Spleen (tissue), 11 donors: ENCODE results near the gene CECR2. TPM values are rescaled to one million over a fixed set of nuclear protein-coding genes. Genes with fewer than 3 reads are reported as not detected.

Source experiments
- DNase-seq: peaks from one replicate; pipeline ENCODE4 v3.0.0-alpha.2; 2020
- H3K27ac ChIP-seq, 8 donors: fragments of 200-600 bp; sonication (generic) in 7 of 8; 1 replicate in 4 of 8; 2 replicates in 4 of 8; pipeline versions ENCODE4 v1.5.0 to v1.8.0; 2016 to 2021; ENCODE audit warnings: inconsistent platforms in 4 of 8, mild to moderate bottlenecking in 4 of 8, moderate library complexity in 1 of 8
- H3K27me3 ChIP-seq, 7 donors: fragments of 200-600 bp; sonication (generic) in 6 of 7; replicated peaks in 1 of 7; 1 replicate in 4 of 7; 2 replicates in 3 of 7; pipeline versions ENCODE4 v1.5.0 to v1.8.0; 2016 to 2021; ENCODE audit warnings: inconsistent platforms in 3 of 7, mild to moderate bottlenecking in 1 of 7
- H3K36me3 ChIP-seq, 6 donors: fragments of 200-600 bp; sonication (generic) in 5 of 6; 1 replicate in 4 of 6; 2 replicates in 2 of 6; pipeline versions ENCODE4 v1.5.0 to v1.8.0; 2016 to 2021; ENCODE audit warnings: inconsistent platforms in 2 of 6
- H3K4me1 ChIP-seq, 6 donors: fragments of 200-600 bp; sonication (generic) in 5 of 6; 1 replicate in 3 of 6; 2 replicates in 3 of 6; pipeline versions ENCODE4 v1.5.0 to v1.8.0; 2016 to 2021; ENCODE audit warnings: inconsistent platforms in 3 of 6
- H3K4me3 ChIP-seq, 8 donors: fragments of 200-600 bp; sonication (generic) in 7 of 8; 1 replicate in 4 of 8; 2 replicates in 4 of 8; pipeline versions ENCODE4 v1.5.0 to v1.8.0; 2016 to 2021; ENCODE audit warnings: inconsistent platforms in 4 of 8, mild to moderate bottlenecking in 4 of 8, moderate library complexity in 2 of 8
- H3K9me3 ChIP-seq, 8 donors: fragments of 200-600 bp; sonication (generic) in 7 of 8; 1 replicate in 4 of 8; 2 replicates in 4 of 8; pipeline versions ENCODE4 v1.5.0 to v1.8.0; 2016 to 2021; ENCODE audit warnings: inconsistent platforms in 4 of 8
- CTCF ChIP-seq, 11 experiments: fragments of 200-600 bp in 7 of 11; fragments of 450-650 bp in 4 of 11; sonication (generic) in 4 of 11; IDR thresholded peaks in 8 of 11; conservative IDR thresholded peaks in 3 of 11; 1 replicate in 7 of 11; 2 replicates in 4 of 11; pipeline versions ENCODE4 v1.4.0 to v1.8.0; 2016 to 2021; ENCODE audit warnings: antibody characterized with exemption in 11 of 11, inconsistent platforms in 4 of 11, mild to moderate bottlenecking in 1 of 11
- POLR2A ChIP-seq, 3 donors: fragments of 450-650 bp; IDR thresholded peaks; one replicate each; pipeline ENCODE4 v1.5.1; 2017; ENCODE audit warnings: antibody characterized with exemption in 3 of 3, mild to moderate bottlenecking in 1 of 3
- POLR2AphosphoS5 ChIP-seq, 3 donors: sonication (generic); formaldehyde crosslinking; IDR thresholded peaks; one replicate each; pipeline ENCODE4 v1.5.1; 2017; ENCODE audit warnings: antibody characterized with exemption in 3 of 3
- WGBS, 5 donors: extraction: QIAGEN DNeasy Blood & Tissue Kit in 3 of 5; methylation state at CpG; one replicate each; pipeline versions ENCODE4 v1.1.5 to v1.1.7; 2013 to 2018; 5-methylcytosine and 5-hydroxymethylcytosine counted together
- intact Hi-C: fragments of 100-400 bp; cut with DNase I; formaldehyde crosslinking; loops from one replicate; pipeline ENCODE4 v1.15.0; 2023; ENCODE audit warnings: low total_unique reads
- polyA plus RNA-seq, 3 donors: library from polyadenylated mRNA; stranded (reverse); fragments of 200-250 nt; gene quantifications; one replicate each; pipeline ENCODE4 v1.2.1, GENCODE V29; 2013
- total RNA-seq, 7 donors: library from RNA; depleted of rRNA in 3 of 7; stranded (reverse); fragments of >200 nt in 3 of 7; fragmentation: NEBNext Ultra II Directional in 4 of 7; extraction: Animal tissue kit (Norgen Biotek cat#: 25700) in 4 of 7; gene quantifications; one replicate each; pipeline versions ENCODE4 v1.1.0 to v1.2.1, GENCODE V29; 2016 to 2021
- donor health status: healthy with polysubstance abuse.
- donor health status: DM: no; HTN: no; CAD: no; lungs with moderate emphysema.
- donor health status: DM: no; HTN: no; CAD: no.
- donor health status: Bipolar disorder and iron deficiency.
- donor health status: healthy.
- donor health status: DM: no; HTN: no; CAD: no.
- donor health status: DM: yes; HTN: yes; CAD: no.

Gene CECR2
- total and polyA plus RNA-seq, 10 donors = 0.05 to 3.0 (median 0.91) TPM

GRCh38 chr22:17381192-17381913, 12.1 kb downstream of the CECR2 start:
- TF ChIP-seq POLR2AphosphoS5 (IDR thresholded peaks at IDR 0.05) (no peak), POLR2A (IDR thresholded peaks at IDR 0.05) (no peak), CTCF (IDR thresholded peaks at IDR 0.05 in 8 of 11, conservative IDR thresholded peaks at IDR 0.05 in 3 of 11) (no peak)
- H3K27ac ChIP-seq = no peak overlapping the region
- peaks cover 0 to 3% (median 0%) of the 10 kb centered on the region in 7 donors for H3K27me3 ChIP-seq
- H3K4me1 ChIP-seq = no peaks in the 10 kb centered on the region
- 67 to 87% (median 78%) methylated on average over 12 of the region's 12 CpGs for WGBS, 5 donors
- no peak overlapping the region for H3K4me3 ChIP-seq
- intact Hi-C loops = no loop called here
- no peaks in the 10 kb centered on the region for H3K36me3 ChIP-seq
- H3K9me3 ChIP-seq = peaks cover 0 to 19% (median 10%) of the 10 kb centered on the region in 8 donors
- DNase-seq = no peak

GRCh38 chr22:17384612-17385330, 15.5 kb downstream of the CECR2 start:
- Histone ChIP-seq H3K4me1 (no peaks in the 10 kb centered on the region), H3K27ac (no peak overlapping the region), H3K4me3 (no peak overlapping the region), H3K36me3 (no peaks in the 10 kb centered on the region), H3K27me3 (no peaks in the 10 kb centered on the region), H3K9me3 (peaks cover 0 to 19% (median 10%) of the 10 kb centered on the region in 8 donors)
- TF ChIP-seq POLR2A (IDR thresholded peaks at IDR 0.05) = no peak
- TF ChIP-seq CTCF (IDR thresholded peaks at IDR 0.05 in 8 of 11, conservative IDR thresholded peaks at IDR 0.05 in 3 of 11) = no peak
- no peak for TF ChIP-seq POLR2AphosphoS5 (IDR thresholded peaks at IDR 0.05)
- DNase-seq = no peak
- WGBS, 5 donors = 84 to 94% (median 90%) methylated on average over 7 of the region's 7 CpGs
- intact Hi-C loops = no loop called here

- TF ChIP-seq POLR2AphosphoS5 (IDR thresholded peaks at IDR 0.05) (no peak), CTCF (IDR thresholded peaks at IDR 0.05 in 8 of 11, conservative IDR thresholded peaks at IDR 0.05 in 3 of 11) (no peak)
- no peaks in the 10 kb centered on the region for H3K36me3 ChIP-seq
- peaks cover 0 to 19% (median 10%) of the 10 kb centered on the region in 8 donors for H3K9me3 ChIP-seq
- intact Hi-C loops = no loop called here
- WGBS, 5 donors = 78 to 86% (median 83%) methylated on average over 9 of the region's 9 CpGs
- no peaks in the 10 kb centered on the region for H3K4me1 ChIP-seq
- H3K4me3 ChIP-seq = no peak overlapping the region
- DNase-seq = no peak
- no peak overlapping the region for H3K27ac ChIP-seq
- H3K27me3 ChIP-seq = no peaks in the 10 kb centered on the region
Measured at GRCh38 chr22:17387356-17387755, 18.1 kb downstream of the CECR2 start.

- TF ChIP-seq POLR2AphosphoS5 (IDR thresholded peaks at IDR 0.05) = no peak
- TF ChIP-seq CTCF (IDR thresholded peaks at IDR 0.05 in 8 of 11, conservative IDR thresholded peaks at IDR 0.05 in 3 of 11) = no peak
- no peak for TF ChIP-seq POLR2A (IDR thresholded peaks at IDR 0.05)
- Histone ChIP-seq H3K4me3 (no peak overlapping the region), H3K9me3 (peaks cover 0 to 19% (median 10%) of the 10 kb centered on the region in 8 donors), H3K36me3 (no peaks in the 10 kb centered on the region), H3K27ac (no peak overlapping the region), H3K4me1 (no peaks in the 10 kb centered on the region), H3K27me3 (no peaks in the 10 kb centered on the region)
- no peak for DNase-seq
- WGBS, 5 donors = 84 to 94% (median 91%) methylated on average over 10 of the region's 10 CpGs
- intact Hi-C loops = no loop called here
Measured at GRCh38 chr22:17388235-17388634, 19.0 kb downstream of the CECR2 start.
